Tibial nerve (tissue), 4 donors: Measurements from ENCODE around the gene DDX1.

Experiments used
- EP300 ChIP-seq, 2 donors: sonication (generic); formaldehyde crosslinking; IDR thresholded peaks; one replicate each; pipeline ENCODE4 v1.6.1; 2017; ENCODE audit warnings: antibody characterized with exemption in 2 of 2, mild to moderate bottlenecking in 1 of 2
- POLR2A ChIP-seq, 2 donors: fragments of 450-650 bp; IDR thresholded peaks; one replicate each; pipeline ENCODE4 v1.6.1; 2017; ENCODE audit warnings: antibody characterized with exemption in 2 of 2, mild to moderate bottlenecking in 2 of 2, moderate library complexity in 2 of 2
- TF ChIP-seq, protein P1 (sequence below), 5 experiments: fragments of 200-600 bp in 3 of 5; fragments of 450-650 bp in 2 of 5; sonication (generic) in 3 of 5; IDR thresholded peaks; one replicate each; pipeline ENCODE4 v1.5.1; 2016 to 2019; ENCODE audit warnings: antibody characterized with exemption in 5 of 5, mild to moderate bottlenecking in 3 of 5, moderate library complexity in 2 of 5

DNA sequence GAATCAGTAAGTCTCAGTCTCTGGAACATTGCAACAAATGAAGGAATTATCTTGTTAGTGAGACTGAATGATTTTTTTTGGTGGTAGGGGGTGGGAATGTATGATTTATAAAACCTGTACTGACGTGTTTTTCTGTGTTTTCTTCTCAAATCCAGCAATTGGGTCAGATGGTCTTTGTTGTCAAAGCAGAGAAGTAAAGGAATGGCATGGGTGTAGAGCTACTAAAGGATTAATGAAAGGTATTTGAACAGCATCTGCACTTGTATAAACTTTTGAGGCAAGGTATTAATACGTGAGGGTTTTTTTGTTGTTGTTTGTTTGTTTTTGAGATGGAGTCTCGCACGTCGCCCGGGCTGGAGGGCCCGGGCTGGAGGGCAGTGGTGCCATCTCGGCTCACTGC, 10.7 kb downstream of the DDX1 start:
- TF ChIP-seq, protein P1, sequence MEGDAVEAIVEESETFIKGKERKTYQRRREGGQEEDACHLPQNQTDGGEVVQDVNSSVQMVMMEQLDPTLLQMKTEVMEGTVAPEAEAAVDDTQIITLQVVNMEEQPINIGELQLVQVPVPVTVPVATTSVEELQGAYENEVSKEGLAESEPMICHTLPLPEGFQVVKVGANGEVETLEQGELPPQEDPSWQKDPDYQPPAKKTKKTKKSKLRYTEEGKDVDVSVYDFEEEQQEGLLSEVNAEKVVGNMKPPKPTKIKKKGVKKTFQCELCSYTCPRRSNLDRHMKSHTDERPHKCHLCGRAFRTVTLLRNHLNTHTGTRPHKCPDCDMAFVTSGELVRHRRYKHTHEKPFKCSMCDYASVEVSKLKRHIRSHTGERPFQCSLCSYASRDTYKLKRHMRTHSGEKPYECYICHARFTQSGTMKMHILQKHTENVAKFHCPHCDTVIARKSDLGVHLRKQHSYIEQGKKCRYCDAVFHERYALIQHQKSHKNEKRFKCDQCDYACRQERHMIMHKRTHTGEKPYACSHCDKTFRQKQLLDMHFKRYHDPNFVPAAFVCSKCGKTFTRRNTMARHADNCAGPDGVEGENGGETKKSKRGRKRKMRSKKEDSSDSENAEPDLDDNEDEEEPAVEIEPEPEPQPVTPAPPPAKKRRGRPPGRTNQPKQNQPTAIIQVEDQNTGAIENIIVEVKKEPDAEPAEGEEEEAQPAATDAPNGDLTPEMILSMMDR (IDR thresholded peaks at IDR 0.05) = no peak
- TF ChIP-seq POLR2A (IDR thresholded peaks at IDR 0.05) = no peak
- no peak for TF ChIP-seq EP300 (IDR thresholded peaks at IDR 0.05)
